Measurements from ENCODE around the gene SUCLG2. TPM values are rescaled to one million over a fixed set of nuclear protein-coding genes. Genes with fewer than 3 reads are reported as not detected.

The SUCLG2 gene
- total and polyA plus RNA-seq, 10 of the 15 experiments (the other 5 are each of a cell fraction or from before 2014, with no cell fraction given), result 17.8 to 50.9 (median 37.2) TPM

GRCh38 chr3:67655364-67656121, 1.1 kb upstream of the SUCLG2 start (continued):
- TF ChIP-seq GABPA (IDR thresholded peaks at IDR 0.05; ENCODE audit: low read depth), result no peak
- TF ChIP-seq POLR2AphosphoS5 (IDR thresholded peaks at IDR 0.05; ENCODE audit: low read length), result peak; percentile 84
- TF ChIP-seq MTA2 (IDR thresholded peaks at IDR 0.05; ENCODE audit: low read depth), result peak; percentile 78
- TF ChIP-seq NBN (IDR thresholded peaks at IDR 0.05), result peak; percentile 38; the same call in 1 of the 2 replicates
- peak; percentile 3 for TF ChIP-seq FOS (IDR thresholded peaks at IDR 0.05; ENCODE audit: borderline replicate concordance, extremely low read depth, insufficient read length)
- TF ChIP-seq SUPT20H (IDR thresholded peaks at IDR 0.05; ENCODE audit: borderline replicate concordance, control insufficient read depth, low read depth, low read length), result no peak
- TF ChIP-seq SRF (IDR thresholded peaks at IDR 0.05; ENCODE audit: low read depth in 2 of 2, low read length in 2 of 2), result no peak
- no peak for TF ChIP-seq SIN3A (IDR thresholded peaks at IDR 0.05; ENCODE audit: low read depth, low read length)
- TF ChIP-seq TCF3 (IDR thresholded peaks at IDR 0.05; ENCODE audit: borderline replicate concordance, insufficient read depth, low read depth, low read length), result peak; percentile 35; the same call in 1 of the 2 replicates
- peak; percentile 49 for TF ChIP-seq EED (IDR thresholded peaks at IDR 0.05; ENCODE audit: low read depth)
- no peak for TF ChIP-seq HDAC2 (IDR thresholded peaks at IDR 0.05)
- TF ChIP-seq CBFB (IDR thresholded peaks at IDR 0.05; ENCODE audit: low read depth), result peak; percentile 88; the same call in 1 of the 2 replicates
- TF ChIP-seq ATF3 (IDR thresholded peaks at IDR 0.05; ENCODE audit: borderline replicate concordance, extremely low read depth, low read depth, low read length), result no peak
- no peak for TF ChIP-seq E4F1 (IDR thresholded peaks at IDR 0.05; ENCODE audit: borderline replicate concordance, partially characterized antibody)
- no peak for TF ChIP-seq RELA (IDR thresholded peaks at IDR 0.05; ENCODE audit: borderline replicate concordance, partially characterized antibody)
- no peak for TF ChIP-seq SREBF2 (IDR thresholded peaks at IDR 0.05; ENCODE audit: low read length)
- TF ChIP-seq POLR2A (IDR thresholded peaks at IDR 0.05; ENCODE audit: low read depth, low read length), result peak; percentile 80
- no peak for TF ChIP-seq NFXL1 (IDR thresholded peaks at IDR 0.05; ENCODE audit: borderline replicate concordance)
- no peak for TF ChIP-seq MYC (IDR thresholded peaks at IDR 0.05; ENCODE audit: insufficient read depth, insufficient read length, insufficient replicate concordance, low read length, severe bottlenecking)
- TF ChIP-seq CHD1 (IDR thresholded peaks at IDR 0.05; ENCODE audit: low read depth, low read length), result no peak
- TF ChIP-seq FOXM1 (IDR thresholded peaks at IDR 0.05; ENCODE audit: low read depth, low read length), result peak; percentile 72; the same call in 1 of the 2 replicates
- TF ChIP-seq TARDBP (IDR thresholded peaks at IDR 0.05; ENCODE audit: borderline replicate concordance), result no peak; the same call in 1 of the 2 replicates
- 0 out of 2 replicates have a peak, but pooled peaks have one; percentile 35 for TF ChIP-seq MAX (IDR thresholded peaks at IDR 0.05; ENCODE audit: low read depth, low read length)
- TF ChIP-seq ELK1 (IDR thresholded peaks at IDR 0.05; ENCODE audit: low read depth, low read length), result peak; percentile 51; the same call in 1 of the 2 replicates
- 0 out of 2 replicates have a peak, but pooled peaks have one; percentile 23 for TF ChIP-seq RB1 (IDR thresholded peaks at IDR 0.05; ENCODE audit: borderline replicate concordance)
- peak in 1 of 2 experiments; percentile 67; a peak in 1 of 4 replicates for TF ChIP-seq ETV6 (conservative IDR thresholded peaks at IDR 0.05 in 1 of 2, IDR thresholded peaks at IDR 0.05 in 1 of 2; ENCODE audit: borderline replicate concordance in 1 of 2, low read depth in 1 of 2)
- TF ChIP-seq STAT1 (conservative IDR thresholded peaks at IDR 0.05), result no peak
